GM18861 (cell line): ENCODE measurements around the gene HTRA3.
"Not testable (repeated sequence)": the region's sequence is repeated elsewhere in the genome, so short reads cannot be mapped to it uniquely, and the experiment has no call there.

Experiments used
- ATAC-seq: cut with Tn5 transposase; IDR thresholded peaks from one replicate; pipeline ENCODE4 v1.9.1; 2021; ENCODE audit not compliant: unreplicated experiment

HTRA3 gene

GRCh38 chr4:8338351-8338961, 68.9 kb downstream of the HTRA3 start:
- no peak for ATAC-seq

- no peak for ATAC-seq
Observed at GRCh38 chr4:8340781-8341241, 71.3 kb downstream of the HTRA3 start.

GRCh38 chr4:8341281-8341680, 71.7 kb downstream of the HTRA3 start:
- not testable (repeated sequence) for ATAC-seq

GRCh38 chr4:8341691-8342090, 72.1 kb downstream of the HTRA3 start:
- ATAC-seq, result no peak

- ATAC-seq, result no peak
Observed at GRCh38 chr4:8342651-8343261, 73.2 kb downstream of the HTRA3 start.

GRCh38 chr4:8343262-8343966, 73.9 kb downstream of the HTRA3 start:
- ATAC-seq, result no peak

GRCh38 chr4:8343967-8344331, 74.4 kb downstream of the HTRA3 start:
- no peak for ATAC-seq

GRCh38 chr4:8344377-8344776, 74.8 kb downstream of the HTRA3 start:
- no peak for ATAC-seq

- ATAC-seq, result no peak
Observed at GRCh38 chr4:8345053-8345945, 75.7 kb downstream of the HTRA3 start.

- no peak for ATAC-seq
Observed at GRCh38 chr4:8345946-8346814, 76.6 kb downstream of the HTRA3 start.

GRCh38 chr4:8346838-8347605, 77.5 kb downstream of the HTRA3 start:
- no peak for ATAC-seq

GRCh38 chr4:8347660-8348059, 78.1 kb downstream of the HTRA3 start:
- ATAC-seq, result no peak

GRCh38 chr4:8348071-8348470, 78.5 kb downstream of the HTRA3 start:
- ATAC-seq, result no peak

- not testable (repeated sequence) for ATAC-seq
Observed at GRCh38 chr4:8349236-8349635, 79.7 kb downstream of the HTRA3 start.

GRCh38 chr4:8349664-8350236, 80.2 kb downstream of the HTRA3 start:
- ATAC-seq, result no peak

- no peak for ATAC-seq
Observed at GRCh38 chr4:8350352-8350751, 80.8 kb downstream of the HTRA3 start.

- ATAC-seq, result no peak
Observed at GRCh38 chr4:8350841-8351461, 81.4 kb downstream of the HTRA3 start.

- no peak for ATAC-seq
Observed at GRCh38 chr4:8351931-8352367, 82.4 kb downstream of the HTRA3 start.
